Stimulated activated CD4-positive, alpha-beta T cell treated with anti-CD3 and anti-CD28 coated beads, TNF-alpha, amount 100 ng/mL, for 1 hour (primary cell): ENCODE results near the gene TRIO.

Source experiments
- DNase-seq, 3 donors: peaks; one replicate each; pipeline ENCODE4 v3.0.0-alpha.2; 2020; ENCODE audit warnings: low read depth in 3 of 3, low spot score in 1 of 3

Gene TRIO

GRCh38 chr5:14286574-14287421, 143.7 kb downstream of the TRIO start:
- no peak for DNase-seq

DNA sequence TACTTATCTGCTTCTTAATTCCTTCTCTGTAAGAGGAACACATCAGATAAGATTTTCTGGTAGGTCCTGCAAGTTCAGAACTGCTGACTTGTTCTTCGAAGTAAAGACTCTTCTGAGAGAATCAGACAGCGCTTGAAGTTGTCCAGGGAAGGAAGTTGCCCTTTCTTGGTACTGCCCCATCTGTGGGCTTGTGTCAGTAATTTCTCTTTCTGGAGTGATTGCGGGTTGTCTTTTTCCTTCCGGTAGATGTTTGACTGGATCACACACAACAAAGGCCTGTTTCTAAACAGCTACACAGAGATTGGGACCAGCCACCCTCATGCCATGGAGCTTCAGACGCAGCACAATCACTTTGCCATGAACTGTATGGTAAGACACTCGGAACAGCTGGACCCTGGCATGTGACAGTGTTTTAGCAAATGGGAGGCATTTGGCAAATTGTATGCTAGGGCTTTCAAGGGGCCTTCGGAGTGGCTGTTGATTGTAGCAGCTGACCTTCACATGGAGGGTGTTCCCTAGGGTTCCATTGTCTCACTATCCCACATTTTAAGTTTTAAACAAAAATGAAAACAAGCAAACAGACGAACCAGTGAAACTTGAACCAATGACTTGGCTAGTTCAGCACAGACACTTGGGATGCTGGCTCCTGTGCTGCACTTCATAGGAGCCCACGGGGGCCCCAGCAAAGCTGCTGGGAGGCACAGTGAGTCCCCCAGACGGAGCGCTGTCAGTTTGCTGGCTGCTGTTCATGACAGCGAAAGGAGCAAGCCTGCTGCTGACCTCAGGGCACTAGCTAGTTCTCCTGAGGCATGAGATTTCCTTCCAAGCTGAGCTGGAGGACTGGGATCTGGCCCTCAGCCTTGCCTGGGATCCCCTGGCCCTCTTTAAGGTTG, 149.9 kb downstream of the TRIO start:
- DNase-seq = no peak

- no peak for DNase-seq
These were observed 152.5 kb downstream of the TRIO start for GRCh38 chr5:14295610-14296009.

GRCh38 chr5:14296533-14297331, 153.6 kb downstream of the TRIO start:
- DNase-seq = no peak

GRCh38 chr5:14297697-14298096, 154.6 kb downstream of the TRIO start:
- no peak for DNase-seq

GRCh38 chr5:14298126-14298847, 155.1 kb downstream of the TRIO start:
- no peak for DNase-seq

GRCh38 chr5:14299666-14300065, 156.5 kb downstream of the TRIO start:
- no peak for DNase-seq

DNA sequence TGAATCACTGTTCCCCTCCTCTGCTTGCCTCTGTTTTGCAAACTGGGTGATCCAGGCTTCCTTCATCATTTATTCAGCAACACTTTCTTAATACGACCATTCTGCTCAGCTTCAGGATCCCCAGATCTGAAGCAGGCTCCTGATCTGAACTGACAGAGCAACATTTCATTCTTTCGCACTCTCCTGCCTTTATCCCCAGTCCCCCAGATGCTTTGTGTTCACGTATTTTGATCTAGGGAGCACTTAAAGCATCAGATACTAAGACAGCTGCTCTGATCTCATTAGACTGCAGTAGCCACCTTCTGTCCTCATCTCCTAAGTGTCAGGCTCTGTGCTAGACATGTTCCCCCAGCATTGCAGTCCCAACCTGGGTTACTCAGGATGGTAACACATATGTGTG, 158.0 kb downstream of the TRIO start:
- no peak for DNase-seq

GRCh38 chr5:14302330-14302729, 159.2 kb downstream of the TRIO start:
- no peak for DNase-seq

- DNase-seq = no peak
These were observed 161.9 kb downstream of the TRIO start for GRCh38 chr5:14305045-14305444.

DNA sequence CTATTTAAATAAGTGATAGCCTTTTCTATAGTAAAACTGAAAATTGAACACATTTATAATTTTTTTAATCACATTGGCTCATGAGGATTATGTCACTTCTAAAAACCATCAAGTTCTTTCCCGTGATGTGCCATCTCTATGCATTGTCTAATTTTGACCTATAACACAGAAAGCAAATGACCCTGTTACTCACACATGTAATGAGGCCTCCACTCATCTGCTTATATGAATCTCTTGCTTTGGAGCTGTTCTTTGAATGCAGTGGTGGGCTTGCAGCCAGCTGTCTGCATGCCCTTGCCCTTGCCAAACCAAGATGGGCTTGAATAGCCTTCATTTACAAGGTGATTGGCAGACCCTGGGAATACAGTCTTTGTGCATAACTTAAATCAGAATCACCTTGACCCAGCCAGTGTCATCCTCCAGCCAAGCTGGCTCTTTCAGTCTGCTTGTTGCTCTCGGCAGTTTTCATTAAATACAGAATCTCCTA, 163.2 kb downstream of the TRIO start:
- no peak for DNase-seq

DNA sequence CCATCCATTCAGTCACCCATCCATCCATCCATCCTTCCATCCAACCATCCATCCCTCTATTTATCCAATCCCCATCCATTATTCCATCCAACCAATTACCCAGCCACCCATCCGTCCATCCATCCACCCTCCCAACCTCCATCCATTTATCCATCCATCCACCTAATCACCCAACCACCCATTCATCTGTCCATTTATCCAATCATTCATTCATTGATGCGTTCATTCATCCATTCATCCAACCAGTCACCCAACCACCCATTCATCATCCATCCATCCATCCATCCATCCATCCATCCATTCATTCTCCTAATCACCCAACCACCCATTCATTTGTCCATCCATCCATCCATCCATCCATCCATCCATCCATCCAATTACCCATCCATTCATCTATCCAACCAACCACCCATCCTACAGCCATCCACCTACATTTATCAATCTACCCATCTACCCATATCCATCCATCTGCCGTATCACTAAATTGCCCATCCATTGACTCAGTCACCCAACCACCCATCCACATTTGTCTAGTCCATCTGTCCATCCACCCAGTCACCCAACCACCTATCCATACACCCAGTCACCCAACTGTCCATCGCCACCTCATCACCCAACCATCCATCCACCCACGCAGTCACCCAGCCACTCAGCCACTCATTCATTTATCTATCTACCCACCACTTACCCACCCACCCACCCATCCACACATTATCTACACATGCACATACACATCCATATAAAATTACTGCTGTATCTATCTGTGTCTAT, 165.4 kb downstream of the TRIO start:
- no peak for DNase-seq

- no peak for DNase-seq
These were observed 166.1 kb downstream of the TRIO start for GRCh38 chr5:14309199-14309598.

- DNase-seq = no peak
These were observed 166.9 kb downstream of the TRIO start for GRCh38 chr5:14309878-14310531.

DNA sequence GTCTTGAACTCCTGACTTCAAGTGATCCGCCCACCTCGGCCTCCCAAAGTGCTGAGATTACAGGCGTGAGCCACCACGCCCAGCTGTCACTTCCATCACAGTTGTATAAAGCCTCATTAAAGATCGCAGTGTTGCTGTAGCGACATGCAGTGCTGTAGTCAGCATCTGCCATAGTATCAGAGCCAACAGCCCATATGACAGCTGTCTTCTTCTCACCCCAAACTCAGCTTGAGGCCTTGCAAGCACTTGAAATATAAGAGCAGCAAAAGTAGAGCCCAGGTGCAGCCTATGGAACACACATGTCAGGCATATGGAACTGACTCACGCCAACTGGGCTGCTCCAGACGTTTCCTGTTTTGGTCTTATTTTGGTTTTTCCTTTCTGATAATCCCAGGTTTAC, 167.8 kb downstream of the TRIO start:
- DNase-seq = no peak

GRCh38 chr5:14313986-14314690, 171.0 kb downstream of the TRIO start:
- DNase-seq = no peak

DNA sequence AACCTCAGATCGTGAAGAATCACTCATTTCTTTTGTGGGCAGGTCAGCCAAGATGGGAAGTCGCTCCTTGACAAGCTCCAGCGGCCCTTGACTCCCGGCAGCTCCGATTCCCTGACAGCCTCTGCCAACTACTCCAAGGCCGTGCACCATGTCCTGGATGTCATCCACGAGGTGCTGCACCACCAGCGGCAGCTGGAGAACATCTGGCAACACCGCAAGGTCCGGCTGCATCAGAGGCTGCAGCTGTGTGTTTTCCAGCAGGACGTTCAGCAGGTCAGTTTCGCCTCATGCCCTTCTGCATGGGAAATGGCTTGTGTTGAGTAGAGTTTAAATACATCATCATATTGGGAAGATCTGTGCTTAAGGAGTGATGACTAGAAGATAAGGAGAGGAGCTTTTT, 173.3 kb downstream of the TRIO start:
- no peak for DNase-seq

- DNase-seq = no peak
These were observed 176.0 kb downstream of the TRIO start for GRCh38 chr5:14319102-14319501.

GRCh38 chr5:14321936-14322335, 178.8 kb downstream of the TRIO start:
- DNase-seq = no peak
